Smooth muscle cell of the brain vasculature (primary cell): ENCODE measurements around the gene SEMA6B.
"Not testable (repeated sequence)": the region's sequence is repeated elsewhere in the genome, so short reads cannot be mapped to it uniquely, and the experiment has no call there.

Source experiments
- DNase-seq: peaks from one replicate; pipeline ENCODE4 v3.0.0-alpha.2; 2012; ENCODE audit warnings: low read depth, low spot score

The SEMA6B gene

DNA sequence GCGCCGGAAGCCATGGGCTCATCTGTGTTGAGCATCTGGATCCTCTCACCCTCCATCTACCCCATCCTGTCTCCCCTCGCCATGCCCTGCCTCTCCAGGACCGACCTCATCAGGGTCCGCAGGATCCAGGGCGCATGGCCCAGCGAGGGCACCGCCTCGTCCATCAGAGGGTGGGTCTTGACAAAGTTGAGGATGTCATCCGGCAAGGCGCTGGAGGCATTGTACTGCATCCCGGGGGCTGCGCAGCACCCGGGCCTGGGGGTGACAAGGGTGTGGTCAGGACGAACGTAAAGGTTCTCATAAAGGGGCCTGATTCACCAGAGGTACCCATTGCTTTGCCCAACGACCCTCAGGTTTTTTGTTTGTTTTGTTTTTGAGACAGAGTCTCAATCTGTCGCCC lies 9.5 kb downstream of the SEMA6B start:
- DNase-seq = no peak

DNA sequence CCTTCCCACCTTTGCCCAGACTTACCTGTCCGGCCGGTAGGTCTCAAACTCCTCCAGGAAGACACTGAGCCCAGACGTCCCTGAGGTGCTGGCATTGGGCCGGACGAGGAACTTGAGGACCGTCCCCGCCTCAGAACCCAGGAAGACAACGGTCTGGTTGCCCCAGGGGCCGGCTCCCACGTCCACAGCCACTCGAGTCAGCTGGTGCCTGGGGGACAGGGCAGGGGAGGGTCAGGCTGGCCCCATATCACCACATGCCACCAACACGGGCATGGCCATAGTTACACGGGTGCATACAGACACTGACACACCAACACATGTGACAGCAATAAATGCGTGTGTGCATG lies 11.3 kb downstream of the SEMA6B start:
- DNase-seq = no peak

DNA sequence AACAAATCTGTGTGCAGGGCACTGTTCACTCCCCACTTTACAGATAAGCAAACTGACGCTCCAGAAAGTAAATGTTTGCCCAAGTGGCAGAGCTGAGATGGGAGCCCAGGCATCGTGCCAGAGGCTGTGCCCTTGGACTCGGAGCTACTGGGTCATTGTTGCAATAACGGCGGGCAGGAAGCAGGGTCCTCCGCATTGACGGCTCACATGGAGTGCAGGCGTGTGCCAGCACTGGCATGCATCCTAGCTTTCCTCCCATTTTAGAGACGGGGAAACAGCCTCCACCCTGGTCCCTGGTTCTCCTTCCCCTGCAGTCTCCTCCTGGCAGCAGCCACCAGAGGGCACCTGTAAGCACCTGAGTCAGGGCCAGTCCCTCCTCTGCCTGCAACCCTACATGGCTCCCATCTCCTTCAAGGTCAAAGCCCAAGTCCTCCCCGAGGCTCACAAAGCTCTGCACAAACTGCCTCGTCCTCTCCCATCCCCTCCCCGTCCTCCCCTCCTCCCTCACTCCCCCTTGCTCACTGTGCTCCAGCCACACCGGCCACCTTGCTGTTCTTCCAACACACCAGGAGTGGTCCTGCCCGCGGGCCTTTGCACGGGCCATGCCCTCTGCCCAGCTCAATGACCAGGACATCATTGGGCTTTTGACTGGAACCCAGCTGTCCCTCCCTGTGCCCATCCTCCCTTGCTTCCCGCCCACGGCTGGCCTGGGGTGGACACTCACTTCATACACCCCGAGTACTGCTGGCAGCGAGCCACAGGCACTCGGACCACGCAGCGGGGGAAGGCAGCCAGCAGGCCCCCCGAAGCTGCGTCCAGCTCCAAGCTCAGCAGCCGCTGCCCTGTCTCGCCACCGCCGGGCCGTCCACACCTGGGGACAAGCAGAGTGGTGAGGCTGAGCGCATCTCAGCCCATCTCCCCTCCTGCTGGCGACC lies 11.9 kb downstream of the SEMA6B start:
- DNase-seq = no peak

DNA sequence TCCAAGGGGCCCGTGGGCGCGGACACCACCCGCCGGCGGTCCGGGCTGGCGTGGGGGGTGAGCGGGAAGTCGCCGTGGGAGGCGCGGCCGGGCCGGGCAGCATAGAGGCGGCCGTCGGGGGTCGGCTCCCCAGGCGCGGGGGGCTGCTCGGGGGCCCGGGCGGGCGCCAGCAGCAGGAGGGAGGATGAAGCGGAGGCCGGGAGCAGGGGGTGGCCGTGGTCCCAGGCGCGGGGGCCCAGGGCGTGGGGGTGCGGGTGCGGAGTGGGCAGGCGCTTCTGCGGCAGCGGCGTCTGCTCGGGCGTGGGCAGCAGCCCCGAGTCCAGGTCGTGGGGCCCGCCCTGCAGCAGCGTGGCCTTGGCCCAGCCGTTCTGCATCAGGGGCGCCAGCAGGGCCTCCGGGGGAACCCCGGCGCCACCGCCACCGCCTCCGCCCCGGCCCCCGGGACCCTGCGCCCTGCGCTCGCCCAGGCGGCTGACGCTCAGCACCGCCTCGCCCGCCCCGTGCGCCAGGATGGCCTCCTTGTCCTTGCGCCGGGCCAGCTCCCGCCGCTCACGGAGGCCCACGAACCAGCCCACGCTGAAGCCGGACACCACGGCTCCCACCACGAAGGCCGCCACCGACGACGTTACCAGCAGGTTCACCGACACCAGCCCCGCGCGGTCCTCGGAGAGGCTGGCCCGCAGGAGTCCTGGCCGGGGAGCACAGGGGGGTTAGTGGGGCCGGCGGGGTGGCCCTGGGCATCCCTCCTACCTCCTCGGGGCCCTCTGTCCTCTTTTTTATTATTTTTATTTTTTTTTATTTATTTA lies 15.4 kb downstream of the SEMA6B start:
- no peak for DNase-seq

DNA sequence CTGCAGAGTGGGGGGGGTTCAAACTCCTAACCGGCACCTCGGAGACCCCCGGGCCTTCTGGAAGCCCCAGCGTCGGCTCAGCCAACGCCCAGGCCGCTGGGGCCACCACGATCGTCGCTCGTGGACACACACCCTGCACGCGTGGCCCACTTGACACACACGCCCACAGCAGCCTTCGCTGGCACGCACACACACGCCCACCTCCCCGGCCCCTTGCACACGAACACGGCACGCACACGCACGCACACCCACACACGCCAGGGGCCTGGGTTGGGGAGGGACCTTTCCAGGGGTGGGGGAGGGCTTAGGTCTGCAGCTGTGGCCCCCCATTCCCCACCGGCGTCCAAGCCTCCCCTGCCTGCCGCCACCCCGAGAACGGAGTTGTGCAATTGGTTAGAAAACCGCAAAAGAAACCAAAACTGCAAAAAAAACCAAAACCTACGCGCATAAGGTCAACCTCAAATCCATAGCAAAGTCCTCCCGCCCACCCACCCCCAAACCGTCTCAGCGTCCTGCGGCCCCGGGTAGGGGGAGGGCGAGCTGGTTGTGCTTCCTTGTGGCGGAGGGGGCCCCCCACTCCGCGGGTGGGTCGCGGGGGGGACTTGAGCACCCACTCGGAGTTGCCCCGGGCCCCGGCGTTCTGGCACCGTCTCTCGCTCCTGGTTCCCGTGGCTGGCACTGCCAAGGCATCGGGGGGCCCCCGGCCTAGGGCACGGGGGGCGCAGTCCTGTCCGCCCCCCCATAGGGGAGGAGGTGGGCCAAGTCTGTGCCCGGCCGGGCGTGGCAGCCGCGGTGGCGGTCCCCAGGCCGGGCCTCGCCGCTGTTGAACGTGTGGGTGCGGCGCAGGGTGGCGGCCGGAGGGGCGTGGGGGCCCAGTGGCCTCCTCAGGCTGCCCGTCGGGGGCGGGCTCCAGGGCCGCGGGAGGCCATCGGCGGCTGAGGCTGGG lies 16.3 kb downstream of the SEMA6B start:
- DNase-seq = no peak

DNA sequence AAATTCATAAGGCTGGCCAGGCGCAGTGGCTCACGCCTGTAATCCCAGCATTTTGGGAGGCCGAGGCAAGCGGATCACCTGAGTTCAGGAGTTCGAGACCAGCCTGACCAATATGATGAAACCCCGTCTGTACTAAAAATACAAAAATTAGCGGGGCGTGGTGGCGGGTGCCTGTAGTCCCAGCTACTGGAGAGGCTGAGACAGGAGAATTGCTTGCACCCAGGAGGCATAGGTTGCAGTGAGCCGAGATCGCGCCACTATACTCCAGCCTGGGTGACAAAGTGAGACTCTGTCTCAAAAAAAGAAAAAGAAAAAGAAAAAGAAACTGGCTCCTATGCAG lies 17.7 kb downstream of the SEMA6B start:
- not testable (repeated sequence) for DNase-seq

DNA sequence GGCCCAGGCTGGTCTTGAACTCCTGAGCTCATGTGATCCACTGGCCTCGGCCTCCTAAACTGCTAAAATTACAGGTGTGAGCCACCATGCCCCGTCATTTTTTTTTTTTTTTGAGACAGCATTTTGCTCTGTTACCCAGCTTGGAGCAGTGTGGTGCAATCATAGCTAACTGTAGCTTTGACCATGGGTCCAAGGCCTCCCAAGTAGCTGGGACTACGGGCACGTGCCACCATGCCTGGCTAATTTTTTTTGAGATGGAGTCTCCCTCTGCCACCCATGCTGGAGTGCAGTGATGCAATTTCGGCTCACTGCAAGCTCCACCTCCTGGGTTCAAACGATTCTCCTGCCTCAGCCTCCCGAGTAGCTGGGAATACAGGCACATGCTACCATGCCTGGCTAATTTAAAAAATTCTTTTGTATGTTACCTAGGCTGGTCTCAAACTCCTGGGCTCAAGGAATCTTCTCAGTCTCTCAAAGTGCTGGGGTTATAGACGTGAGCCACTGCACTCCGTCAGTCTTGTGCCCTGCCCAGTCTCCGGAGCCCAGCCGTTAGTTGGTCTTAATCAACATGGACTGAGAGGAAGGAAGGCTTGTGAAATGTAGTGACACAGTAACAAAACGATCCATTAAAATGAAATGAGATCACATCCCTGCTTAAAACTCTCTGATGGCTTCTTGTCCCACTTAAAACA lies 18.2 kb downstream of the SEMA6B start:
- no peak for DNase-seq

DNA sequence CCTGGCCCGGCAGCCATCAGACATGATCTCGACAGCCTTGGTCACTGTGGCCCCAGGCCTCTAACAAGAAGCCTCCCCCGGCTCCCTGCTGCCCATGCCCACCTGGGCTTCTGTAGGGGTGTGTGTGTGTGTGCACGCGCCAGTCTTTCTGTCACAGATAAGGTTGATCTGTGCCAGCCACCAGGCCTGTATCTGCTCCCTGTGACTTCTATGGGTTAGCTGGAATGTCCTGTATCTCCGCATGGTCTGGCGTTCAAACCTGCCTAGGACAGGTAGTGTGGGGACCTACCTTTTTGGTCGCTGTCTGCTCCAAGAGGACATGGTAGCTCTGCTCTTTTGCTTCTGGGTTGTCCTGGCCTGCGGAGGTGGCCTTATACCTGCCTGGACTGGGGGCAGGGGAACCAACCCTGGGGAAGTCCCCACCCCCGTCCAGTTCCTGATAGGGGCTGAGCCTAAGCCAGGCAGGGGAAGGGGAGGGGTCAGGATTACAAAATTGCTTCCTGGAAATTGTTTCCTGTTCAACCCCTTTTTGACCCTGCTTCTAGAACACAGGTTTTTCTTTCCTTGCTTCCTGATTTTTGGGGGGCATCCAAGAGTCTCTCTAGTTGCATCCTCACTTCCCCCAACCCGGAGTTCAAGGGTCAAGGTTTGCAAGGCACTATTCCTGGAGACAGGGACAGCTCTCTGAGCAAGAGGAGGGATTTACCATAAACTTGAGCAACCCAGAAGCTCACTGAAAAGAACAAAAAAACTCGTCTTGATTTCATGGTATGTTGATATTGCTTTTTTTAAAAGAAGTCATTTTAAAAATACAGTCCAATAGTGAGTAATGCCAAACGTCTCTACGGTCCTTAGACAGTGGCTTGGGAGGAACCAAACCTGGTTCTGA lies 19.5 kb downstream of the SEMA6B start, which contains the start of gene LRG1:
Gene LRG1 (minus strand): TSS at position 344 of the 889 bp plus-strand sequence. CDS start 23 bp downstream, at position 321.
- no peak for DNase-seq

DNA sequence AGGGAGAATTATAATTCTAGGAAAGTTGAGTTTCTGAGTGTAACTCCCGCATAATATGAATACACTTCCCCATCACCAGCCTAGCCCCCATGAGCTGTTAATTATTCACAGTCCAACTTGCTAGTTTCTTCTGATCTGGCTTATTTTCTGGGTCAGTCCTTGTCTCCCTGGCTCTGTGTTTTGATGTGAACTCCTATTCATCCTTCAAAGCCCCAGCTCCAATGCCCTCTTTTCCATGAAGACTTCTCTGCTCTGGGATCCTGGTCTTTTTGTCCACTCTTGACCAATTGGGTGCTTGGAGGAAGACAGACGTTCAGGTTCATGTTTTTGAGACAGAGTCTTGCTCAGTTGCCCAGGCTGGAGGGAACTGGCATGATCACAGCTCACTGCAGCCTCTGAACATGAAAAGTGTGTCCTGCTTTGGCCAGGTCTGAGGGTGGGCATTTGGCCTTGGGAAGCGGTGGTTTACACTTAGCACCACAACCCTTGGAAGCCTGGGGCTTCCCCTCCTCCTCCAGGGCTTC lies 20.3 kb downstream of the SEMA6B start:
- no peak for DNase-seq

DNA sequence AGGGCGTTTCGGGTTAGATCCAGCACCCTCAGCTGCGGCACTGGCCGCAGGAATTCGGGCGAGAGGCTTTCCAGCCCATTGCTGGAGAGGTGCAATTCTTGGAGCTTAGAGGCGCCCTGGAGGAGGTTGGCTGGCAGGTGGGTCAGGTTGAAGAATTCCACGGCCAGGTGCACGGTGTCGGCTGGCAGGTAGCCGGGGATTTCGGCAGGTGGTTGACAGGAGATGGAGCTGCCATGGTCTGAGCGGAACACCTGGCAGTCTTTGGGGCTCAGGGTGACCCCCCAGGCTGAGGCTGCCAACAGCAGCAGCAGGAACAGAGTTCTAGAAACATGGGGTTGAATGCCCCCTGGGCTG lies 20.9 kb downstream of the SEMA6B start:
- DNase-seq = no peak

DNA sequence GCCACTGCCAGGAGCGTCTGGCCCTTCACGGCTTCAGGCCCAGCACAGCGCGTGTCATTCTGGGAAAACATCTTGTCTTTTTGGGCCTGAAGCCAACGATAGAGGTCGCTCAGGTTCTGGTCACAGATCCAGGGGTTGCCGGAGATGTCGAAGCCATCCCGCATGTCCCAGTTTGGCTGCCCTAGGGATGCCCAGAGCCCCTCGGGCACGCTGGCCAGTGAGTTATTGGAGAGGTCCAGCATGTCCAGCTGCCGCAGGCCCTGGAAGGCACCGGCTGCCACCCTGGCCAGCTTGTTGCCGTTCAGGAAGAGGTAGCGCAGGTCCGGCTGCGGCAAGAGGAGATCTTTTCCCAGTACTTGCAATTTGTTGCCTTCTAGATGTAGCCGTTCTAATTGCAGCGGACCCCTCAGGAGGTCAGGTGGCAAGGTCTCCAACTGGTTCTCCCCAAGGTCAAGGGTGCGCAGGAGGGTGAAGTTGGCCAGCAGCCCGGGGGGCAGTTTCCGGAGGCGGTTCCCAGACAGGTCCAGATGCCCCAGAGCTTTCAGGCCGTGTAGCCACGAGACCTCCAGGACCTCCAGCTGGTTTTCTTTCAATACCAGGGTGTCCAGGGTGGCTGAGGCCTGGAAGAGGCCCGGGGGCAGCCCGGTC lies 21.4 kb downstream of the SEMA6B start:
- no peak for DNase-seq

DNA sequence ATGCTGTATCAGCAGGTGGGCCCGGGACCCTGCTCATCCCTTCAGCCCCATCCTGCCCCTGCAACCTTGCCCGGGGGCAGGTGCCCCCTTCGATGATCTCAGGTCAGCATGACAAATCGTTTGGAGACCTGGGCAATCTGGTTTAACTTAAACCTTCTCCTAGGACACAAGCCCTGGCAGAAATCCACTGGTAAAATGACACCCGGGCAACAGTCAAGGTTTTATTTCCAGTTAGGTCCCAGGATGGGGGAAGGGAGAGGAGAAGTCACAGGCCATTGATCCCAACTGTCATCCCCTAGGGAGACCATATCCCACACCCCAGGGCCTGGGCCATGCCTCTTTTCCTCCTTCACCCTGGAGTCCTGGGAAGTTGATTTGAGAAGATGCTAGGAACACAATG lies 22.7 kb downstream of the SEMA6B start:
- no peak for DNase-seq

DNA sequence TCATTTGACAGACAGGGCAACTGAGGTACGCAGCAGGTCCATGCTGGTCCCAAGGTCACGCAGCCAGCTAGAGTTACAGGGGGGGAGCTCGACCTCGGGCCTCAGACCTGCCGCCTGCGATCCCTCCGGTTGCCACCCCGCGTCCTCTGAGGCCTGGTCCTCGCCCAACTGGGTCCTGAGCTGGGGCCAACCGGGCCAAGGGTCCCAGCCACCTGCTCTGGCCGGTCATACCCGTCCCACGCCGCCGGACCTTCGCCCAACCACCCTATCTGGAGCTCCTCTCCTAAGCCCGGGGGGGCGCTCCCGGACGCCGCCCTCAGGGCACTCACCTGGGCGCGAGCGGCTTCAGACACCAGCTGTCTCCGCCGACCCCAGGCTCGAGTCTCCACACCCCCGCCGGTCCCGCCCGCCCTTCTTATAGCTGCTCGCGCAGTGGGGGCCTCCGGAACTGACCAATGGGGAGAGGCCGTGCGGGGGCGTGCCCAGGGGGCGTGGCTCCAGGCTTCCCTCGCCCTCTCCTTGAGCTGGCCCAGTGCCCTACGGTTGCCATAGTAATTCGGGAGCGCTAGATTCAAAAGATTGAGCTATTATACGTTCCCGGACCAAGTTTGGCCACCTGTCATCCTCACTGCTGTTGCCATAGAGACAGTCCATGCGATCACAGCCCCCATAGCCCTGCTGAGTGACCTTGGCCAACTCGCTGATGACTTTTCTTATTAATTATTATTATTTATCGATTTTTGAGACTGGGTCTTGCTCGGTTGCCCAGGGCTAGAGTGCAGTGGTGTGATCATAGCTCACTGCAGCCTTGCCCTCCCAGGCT lies 24.4 kb downstream of the SEMA6B start, which contains the start of gene PLIN5:
Gene PLIN5 (minus strand): TSS at position 389 of the 823 bp plus-strand sequence. CDS start 1,150 bp downstream, outside the sequence.
- DNase-seq = no peak

DNA sequence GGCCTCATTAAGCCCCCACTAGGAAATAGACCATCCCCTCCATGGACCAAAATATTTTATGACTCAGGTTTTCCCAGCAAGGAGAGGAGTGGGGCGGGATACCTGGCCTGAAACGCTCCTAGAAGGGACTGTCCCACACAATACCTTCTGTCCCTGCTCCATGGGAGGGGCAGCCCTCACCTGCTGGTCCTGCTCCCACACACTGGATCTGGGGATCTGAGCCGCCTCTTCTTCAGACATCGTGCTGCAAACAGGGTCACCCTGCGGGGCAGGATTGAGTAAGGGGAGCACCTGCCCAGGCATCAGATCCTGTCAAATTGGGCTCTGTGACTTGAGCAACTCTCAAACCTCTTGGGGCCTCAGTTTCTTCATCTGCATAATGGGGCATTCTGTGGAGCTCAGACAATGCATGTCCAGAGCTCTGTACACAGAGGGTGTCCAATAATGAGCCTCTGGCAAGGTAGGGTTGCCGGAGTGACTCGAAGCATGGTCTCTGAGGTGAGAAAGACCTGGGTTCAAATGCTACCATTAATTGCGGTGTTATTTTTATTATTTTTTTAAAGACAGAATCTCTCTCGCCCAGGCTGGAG lies 25.6 kb downstream of the SEMA6B start:
- no peak for DNase-seq

DNA sequence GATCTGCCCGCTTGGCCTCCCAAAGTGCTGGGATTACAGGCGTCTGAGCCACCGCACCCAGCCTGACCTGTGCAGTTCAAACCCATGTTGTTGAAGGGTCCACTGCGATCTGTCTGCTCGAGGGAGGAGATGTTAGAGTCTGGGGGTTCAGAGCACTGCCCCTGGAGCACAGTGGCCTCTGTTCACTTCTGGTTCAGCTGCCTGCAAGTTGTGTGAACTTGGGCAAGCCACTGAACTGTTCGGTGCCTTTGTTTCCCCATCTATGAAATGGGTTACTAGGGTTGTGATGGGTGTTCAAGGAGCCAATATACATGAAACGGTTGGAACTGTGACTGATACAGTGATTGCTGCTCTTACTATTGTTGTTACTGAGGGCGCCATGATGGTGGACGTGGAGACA lies 26.1 kb downstream of the SEMA6B start:
- DNase-seq = no peak

DNA sequence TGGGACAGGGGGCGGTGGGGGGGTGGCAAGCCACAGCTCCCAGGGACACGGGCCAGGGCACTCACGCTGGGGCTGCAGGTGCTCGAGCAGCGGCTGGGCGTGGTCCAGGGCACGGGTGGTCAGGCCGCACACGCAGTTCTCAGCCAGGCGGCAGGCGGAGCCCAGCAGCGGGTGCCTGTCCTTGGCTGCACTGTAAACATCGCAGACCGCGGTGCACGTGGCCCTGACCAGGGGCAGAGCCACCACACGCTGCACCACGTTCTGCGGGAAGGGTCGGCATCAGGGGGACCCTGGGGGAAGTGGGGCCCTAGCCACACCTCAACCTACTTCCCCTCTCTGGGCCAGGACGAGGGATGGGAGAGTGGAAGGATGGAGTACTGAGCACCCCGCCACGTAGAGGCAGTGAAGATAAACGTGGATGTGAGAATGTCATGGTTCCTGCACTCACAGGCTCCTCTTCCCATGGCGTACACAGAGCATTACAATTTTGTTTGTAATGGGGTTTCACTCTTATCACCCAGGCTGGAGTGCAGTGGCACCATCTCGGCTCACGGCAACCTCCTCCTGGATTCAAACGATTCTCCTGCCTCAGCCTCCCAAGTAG lies 27.8 kb downstream of the SEMA6B start:
- DNase-seq = no peak

DNA sequence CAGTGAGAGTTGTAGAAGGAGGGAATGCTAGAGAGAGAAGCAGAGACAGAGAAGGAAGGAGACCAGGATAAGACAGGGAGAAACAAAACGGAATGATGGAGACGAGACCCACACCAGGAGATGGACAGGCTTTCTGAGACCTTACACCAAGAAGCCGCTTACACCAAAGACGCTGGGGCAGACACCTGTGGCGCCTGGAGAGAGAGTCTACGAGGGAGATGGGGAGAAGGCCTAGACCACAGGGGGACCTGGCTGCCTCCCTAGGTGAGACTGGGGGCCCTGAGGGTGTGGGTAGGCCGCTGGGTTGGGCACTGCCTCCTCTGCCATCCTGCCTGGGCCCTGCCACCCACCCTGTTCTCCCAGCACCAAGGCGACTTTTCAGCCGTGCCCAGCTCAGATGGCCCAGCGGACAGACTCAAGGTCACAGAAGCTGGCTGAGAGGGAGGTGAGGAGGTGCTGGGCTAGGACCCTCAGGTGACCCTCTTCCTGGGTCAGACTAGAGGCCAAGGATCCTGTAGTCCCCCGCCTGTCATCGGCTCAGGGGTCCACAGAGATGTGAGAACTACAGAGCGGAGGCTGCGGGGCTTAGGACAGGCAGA lies 29.5 kb downstream of the SEMA6B start:
- no peak for DNase-seq
